GM21360 (cell line): ENCODE results near the gene MYO1A.
"Not testable (repeated sequence)": the region's sequence is repeated elsewhere in the genome, so short reads cannot be mapped to it uniquely, and the experiment has no call there.

Experiments
- ATAC-seq: cut with Tn5 transposase; IDR thresholded peaks from one replicate; pipeline ENCODE4 v1.9.1; 2021; ENCODE audit warnings: mild to moderate bottlenecking, moderate library complexity; ENCODE audit not compliant: unreplicated experiment

MYO1A gene

GRCh38 chr12:57019983-57020719 lies 29.8 kb downstream of the MYO1A start:
- ATAC-seq: no peak

GRCh38 chr12:57018906-57019305 lies 31.0 kb downstream of the MYO1A start:
- ATAC-seq: no peak

DNA sequence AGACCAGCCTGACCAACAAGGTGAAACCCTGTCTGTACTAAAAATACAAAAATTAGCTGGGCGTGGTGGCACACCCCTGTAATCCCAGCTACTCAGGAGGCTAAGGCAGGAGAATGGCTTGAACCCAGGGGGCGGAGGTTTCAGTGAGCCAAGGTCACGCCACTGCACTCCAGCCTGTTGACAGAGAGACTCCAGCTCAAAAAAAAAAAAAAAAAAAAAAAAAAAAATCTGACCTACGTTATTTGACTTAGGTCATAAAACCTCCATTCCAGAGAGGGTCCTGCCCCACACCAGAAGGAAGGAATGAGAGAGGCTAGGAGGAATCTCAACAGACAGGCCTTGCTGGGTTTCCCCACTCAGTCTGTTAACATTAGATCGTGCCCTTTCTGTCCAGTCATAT lies 31.6 kb downstream of the MYO1A start:
- ATAC-seq: not testable (repeated sequence)

DNA sequence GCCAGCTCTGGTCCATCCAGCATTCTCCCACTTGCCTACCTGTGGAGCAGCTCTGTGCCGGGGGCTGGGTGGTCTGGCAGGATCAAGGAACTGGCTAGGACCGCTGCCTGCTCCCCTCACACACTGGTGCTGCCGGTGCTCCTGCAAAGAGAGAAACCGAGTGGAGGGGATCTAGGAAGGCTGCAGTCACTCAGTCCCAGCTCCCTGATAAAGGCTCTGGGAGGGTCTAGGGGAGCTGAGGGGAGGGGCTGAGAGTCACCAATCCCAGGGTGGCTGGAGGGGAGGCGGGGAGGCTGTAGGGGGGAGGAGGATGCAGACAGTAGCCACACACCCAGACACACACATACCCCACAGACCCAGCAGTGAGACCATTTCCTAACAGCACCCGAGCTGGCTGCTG lies 33.6 kb downstream of the MYO1A start, which contains the start of gene TAC3:
Gene TAC3, minus strand, starts transcription at position 182 of the 400 bp plus-strand sequence. CDS start 732 bp downstream, outside the sequence.
- no peak for ATAC-seq

GRCh38 chr12:57012600-57013465 lies 37.1 kb downstream of the MYO1A start:
- ATAC-seq: no peak

GRCh38 chr12:57011438-57012424 lies 38.2 kb downstream of the MYO1A start:
- no peak for ATAC-seq

GRCh38 chr12:57010627-57011247 lies 39.2 kb downstream of the MYO1A start:
- ATAC-seq: no peak

DNA sequence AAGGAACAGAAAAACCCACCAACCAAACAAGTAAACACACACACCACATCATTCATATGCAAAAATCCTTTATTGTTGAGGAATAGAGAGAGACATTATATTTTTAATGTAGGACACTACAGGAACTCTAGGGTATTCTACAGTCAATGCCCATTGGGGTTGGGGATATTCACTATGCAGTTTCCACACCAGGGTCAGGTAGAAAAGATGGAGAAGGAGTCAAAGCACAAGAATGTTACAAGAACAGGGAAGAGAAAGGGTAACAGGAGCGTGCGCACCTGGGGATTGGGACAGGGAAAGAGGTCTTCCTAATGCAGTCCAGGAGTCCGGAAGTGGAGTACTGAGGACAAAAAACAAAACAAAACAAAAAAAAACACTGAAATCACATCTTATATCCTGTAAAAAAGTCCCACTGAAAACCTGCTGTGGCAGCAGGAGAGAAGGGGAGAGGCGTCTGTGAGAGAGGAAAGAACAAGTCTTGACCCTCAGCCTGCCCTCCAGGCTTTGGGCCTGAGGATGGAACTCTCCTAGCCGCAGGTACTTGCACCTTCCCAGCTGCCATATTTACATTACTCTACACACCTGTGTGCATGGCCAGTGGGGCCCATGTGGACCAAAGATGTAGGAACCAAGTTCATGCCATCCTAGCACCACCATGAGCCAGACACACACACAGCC lies 39.8 kb downstream of the MYO1A start:
- no peak for ATAC-seq

- ATAC-seq: no peak
Measured at GRCh38 chr12:57008178-57008577, 41.8 kb downstream of the MYO1A start.

GRCh38 chr12:57006809-57007475 lies 43.0 kb downstream of the MYO1A start:
- ATAC-seq: no peak

- ATAC-seq: peak; percentile 53
Measured at GRCh38 chr12:57005980-57006808, 43.7 kb downstream of the MYO1A start, which contains the start of gene ZBTB39. Gene ZBTB39, minus strand, starts transcription at chr12:57006546. Its CDS starts 1,629 bp downstream, at chr12:57004917.

GRCh38 chr12:57004651-57005050 lies 45.3 kb downstream of the MYO1A start:
- no peak for ATAC-seq

- ATAC-seq: no peak
Measured at GRCh38 chr12:57003395-57003794, 46.5 kb downstream of the MYO1A start.

DNA sequence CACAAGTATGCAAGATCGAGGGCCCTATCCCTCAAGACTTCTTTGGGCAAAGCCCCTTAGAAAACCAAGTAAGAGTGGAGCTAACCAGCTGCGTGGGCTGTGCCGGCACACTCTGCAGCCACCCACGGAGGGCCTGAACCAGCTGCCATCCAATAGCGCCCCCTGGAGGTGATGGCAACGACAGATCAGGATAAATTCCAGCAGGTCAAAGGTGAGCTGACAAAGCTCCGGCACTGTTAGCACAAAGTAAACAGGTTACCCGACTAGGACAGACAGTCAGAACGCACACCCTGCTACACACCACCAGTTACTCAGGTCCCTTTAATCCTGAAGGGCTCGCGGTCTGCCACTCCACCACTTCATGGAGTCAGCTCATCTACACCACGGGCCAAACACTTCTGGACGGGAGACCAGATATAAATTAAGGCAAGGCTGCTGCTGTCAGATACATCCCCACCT lies 48.5 kb downstream of the MYO1A start:
- ATAC-seq: no peak

DNA sequence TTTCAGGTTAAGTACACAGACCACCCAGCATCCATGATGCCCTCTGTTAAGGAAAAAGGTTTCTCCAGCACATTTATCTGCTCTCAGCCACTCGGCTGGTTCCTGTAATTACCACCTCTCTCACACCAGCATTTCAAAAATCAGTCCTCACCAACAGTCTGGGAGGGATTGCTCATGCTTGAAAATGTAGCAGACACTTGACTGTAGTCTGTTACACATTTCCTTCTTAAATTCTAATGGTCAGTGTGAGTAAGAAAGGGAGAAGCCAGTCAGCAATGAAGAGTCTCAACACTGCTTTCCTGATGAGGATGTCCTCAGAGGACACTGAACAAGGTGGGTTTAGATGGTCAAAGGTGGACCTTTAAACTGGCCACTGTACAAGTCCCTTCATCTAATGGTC lies 49.5 kb downstream of the MYO1A start:
- no peak for ATAC-seq

DNA sequence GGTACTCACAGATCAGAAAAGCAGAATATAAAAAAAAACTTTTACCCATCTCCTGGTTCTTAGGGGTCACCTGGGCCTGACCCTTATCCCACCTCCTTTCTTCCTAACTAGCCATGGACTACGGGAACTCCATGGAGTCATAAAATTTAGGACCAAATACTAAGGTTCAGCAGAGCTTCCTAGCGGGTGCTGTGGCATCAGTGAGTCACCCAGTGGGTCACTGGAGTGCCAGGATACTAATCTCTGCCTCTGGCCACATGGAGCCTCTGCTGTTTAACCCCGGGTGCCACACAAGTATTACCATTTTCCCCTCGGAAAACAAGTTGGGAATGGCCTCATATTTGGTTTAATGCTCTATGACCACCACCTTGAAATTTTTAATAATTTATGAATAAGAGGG lies 50.5 kb downstream of the MYO1A start:
- no peak for ATAC-seq

DNA sequence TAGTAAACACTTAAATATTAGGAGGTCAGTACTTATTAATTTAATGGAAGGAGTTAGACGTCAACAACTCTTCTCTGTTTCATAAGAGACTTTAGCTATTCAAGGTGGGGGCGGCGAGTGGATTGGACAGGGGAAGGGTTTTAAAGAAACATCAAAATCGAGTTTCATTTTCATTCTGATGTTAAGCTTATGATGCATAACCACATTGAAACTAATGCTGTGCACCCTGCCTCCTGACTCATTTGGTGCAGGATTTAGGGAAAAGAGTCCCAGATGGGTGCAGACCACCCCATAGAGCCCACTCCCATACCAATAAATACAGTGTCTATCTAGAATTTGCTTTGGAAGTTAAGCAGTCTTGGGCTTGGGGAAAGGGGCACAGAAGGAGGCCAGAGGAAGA lies 50.9 kb downstream of the MYO1A start:
- peak; percentile 74 for ATAC-seq

GRCh38 chr12:56998316-56998715 lies 51.6 kb downstream of the MYO1A start:
- ATAC-seq: no peak
